ENCODE results near the gene MAK.
"Not testable (repeated sequence)": the region's sequence is repeated elsewhere in the genome, so short reads cannot be mapped to it uniquely, and the experiment has no call there.

Gene MAK

GRCh38 chr6:10759884-10760329, 78.4 kb downstream of the MAK start:
- no peaks in the 10 kb centered on the region for H3K9me3 Mint-ChIP-seq
- peak overlapping the region in 1 of 3 experiments; percentile 37 for H3K27ac Mint-ChIP-seq
- H3K4me3 Mint-ChIP-seq, result no peak overlapping the region
- peaks cover 11% of the 10 kb centered on the region for H3K4me1 Mint-ChIP-seq
- H3K36me3 Mint-ChIP-seq (ENCODE audit: low read depth), result peaks cover 63% of the 10 kb centered on the region
- no peak for TF ChIP-seq CTCF (IDR thresholded peaks at IDR 0.05; ENCODE audit: unreplicated experiment in 3 of 3)
- no peaks in the 10 kb centered on the region for H3K27me3 Mint-ChIP-seq (ENCODE audit: low read depth)

GRCh38 chr6:10759312-10759839, 79.0 kb downstream of the MAK start:
- Mint-ChIP-seq H3K4me1 (peaks cover 11% of the 10 kb centered on the region), H3K9me3 (no peaks in the 10 kb centered on the region), H3K27ac (peak overlapping the region; percentile 37 to 68 (median 44)), H3K4me3 (no peak overlapping the region), H3K36me3 (ENCODE audit: low read depth) (peaks cover 68% of the 10 kb centered on the region), H3K27me3 (ENCODE audit: low read depth) (no peaks in the 10 kb centered on the region)
- peak; percentile 44 to 54 (median 53) for TF ChIP-seq CTCF (IDR thresholded peaks at IDR 0.05; ENCODE audit: unreplicated experiment in 3 of 3)

- Mint-ChIP-seq H3K36me3 (ENCODE audit: low read depth) (peaks cover 75% of the 10 kb centered on the region), H3K4me3 (no peak overlapping the region), H3K27ac (peak overlapping the region in 1 of 3 experiments; percentile 48), H3K27me3 (ENCODE audit: low read depth) (no peaks in the 10 kb centered on the region), H3K9me3 (no peaks in the 10 kb centered on the region), H3K4me1 (peaks cover 12% of the 10 kb centered on the region)
- no peak for TF ChIP-seq CTCF (IDR thresholded peaks at IDR 0.05; ENCODE audit: unreplicated experiment in 3 of 3)
These were observed 82.3 kb downstream of the MAK start for GRCh38 chr6:10756085-10756484.

DNA sequence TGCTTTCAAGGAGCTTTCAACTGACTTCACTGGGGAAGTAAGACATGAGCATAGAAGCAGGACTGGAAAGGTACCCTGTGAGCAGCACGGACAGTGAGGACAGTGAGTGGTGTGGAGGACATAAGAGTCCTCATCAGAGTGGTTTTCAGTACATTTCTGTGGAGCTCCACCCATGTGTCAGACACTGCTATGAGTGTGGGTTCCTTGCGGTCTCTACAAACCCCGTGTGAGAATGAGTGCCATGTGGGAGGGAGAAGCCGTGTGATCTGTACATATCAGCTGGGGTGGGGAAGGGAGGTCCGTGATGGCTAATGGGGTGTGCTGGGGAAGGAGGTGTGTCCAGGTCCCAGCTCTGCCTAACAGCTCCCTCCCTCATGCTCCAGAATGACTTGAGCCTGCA, 86.6 kb downstream of the MAK start:
- not testable (repeated sequence) for H3K9me3 Mint-ChIP-seq; H3K4me3 Mint-ChIP-seq; H3K27ac Mint-ChIP-seq; H3K27me3 Mint-ChIP-seq (ENCODE audit: low read depth)
- H3K36me3 Mint-ChIP-seq (ENCODE audit: low read depth), result peaks cover 46% of the 10 kb centered on the region
- peaks cover 32% of the 10 kb centered on the region for H3K4me1 Mint-ChIP-seq

DNA sequence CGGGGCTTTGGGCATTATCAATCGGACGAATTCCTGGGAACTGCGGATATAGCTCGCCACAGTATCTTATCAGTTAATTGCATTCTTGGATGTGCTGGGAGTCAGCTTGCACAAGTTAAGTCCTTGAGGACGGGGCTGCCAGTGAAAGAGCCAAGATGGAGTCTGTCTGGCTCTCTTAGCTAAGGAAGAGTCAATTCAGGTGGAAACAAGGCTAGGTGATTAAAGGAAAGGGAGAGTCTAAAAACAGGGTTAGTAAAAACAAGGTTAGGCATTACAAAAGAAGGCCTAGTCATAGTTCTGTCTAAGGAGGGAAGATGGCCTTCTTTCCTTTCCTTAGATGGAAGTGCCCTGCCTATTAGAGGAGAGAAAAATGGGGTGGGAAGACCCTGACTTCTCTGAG, 87.8 kb downstream of the MAK start:
- H3K27ac Mint-ChIP-seq, result peak overlapping the region in 1 of 3 experiments; percentile 86
- peak overlapping the region in 2 of 3 experiments; percentile 32 to 96 for H3K4me3 Mint-ChIP-seq
- H3K9me3 Mint-ChIP-seq; H3K27me3 Mint-ChIP-seq (ENCODE audit: low read depth): not testable (repeated sequence)
- H3K36me3 Mint-ChIP-seq (ENCODE audit: low read depth), result peaks cover 35% of the 10 kb centered on the region
- peaks cover 35% of the 10 kb centered on the region for H3K4me1 Mint-ChIP-seq

GRCh38 chr6:10749734-10750133, 88.6 kb downstream of the MAK start:
- peaks cover 7% of the 10 kb centered on the region for H3K27me3 Mint-ChIP-seq (ENCODE audit: low read depth)
- H3K9me3 Mint-ChIP-seq, result no peaks in the 10 kb centered on the region
- H3K27ac Mint-ChIP-seq, result peak overlapping the region; percentile 63 to 86 (median 65)
- peak overlapping the region; percentile 72 to 98 (median 96) for H3K4me3 Mint-ChIP-seq
- H3K4me1 Mint-ChIP-seq, result peaks cover 35% of the 10 kb centered on the region
- H3K36me3 Mint-ChIP-seq (ENCODE audit: low read depth), result peaks cover 27% of the 10 kb centered on the region
- TF ChIP-seq CTCF (IDR thresholded peaks at IDR 0.05; ENCODE audit: unreplicated experiment in 3 of 3), result no peak

DNA sequence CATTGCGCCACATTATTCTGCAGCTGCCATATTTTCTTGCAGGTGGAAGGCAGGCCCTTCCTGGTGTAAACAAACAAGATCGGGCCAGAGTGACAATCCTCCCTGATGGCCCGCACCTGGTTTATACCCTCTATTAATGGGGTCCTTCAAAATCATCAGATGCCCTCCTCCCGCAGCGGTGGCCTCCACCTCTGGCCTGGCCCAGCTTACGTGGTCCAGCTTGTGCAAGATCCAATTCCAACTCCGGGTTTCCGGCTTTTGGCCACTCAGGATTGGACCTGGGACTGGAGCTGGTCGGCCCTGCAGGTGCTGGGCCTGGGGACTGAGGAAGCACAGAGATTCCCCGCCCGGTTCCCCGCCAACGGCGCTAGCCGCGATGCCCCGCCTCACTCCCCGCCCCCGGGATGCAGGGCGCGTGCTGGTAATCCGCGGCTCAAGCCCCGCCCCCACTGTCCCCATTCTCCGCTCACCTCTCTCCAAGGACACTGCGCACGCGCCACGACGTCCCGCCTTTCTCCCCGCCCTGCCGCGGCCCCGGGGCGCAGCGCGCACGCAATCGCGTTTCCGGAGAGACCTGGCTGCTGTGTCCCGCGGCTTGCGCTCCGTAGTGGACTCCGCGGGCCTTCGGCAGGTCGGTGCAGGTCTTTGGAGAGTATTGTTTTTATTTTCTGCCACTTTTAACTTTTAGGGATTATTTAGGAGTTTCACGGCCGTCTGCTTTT, 90.9 kb downstream of the MAK start, which contains the start of gene TMEM14B:
Gene TMEM14B, plus strand, starts transcription at position 555 of the 722 bp plus-strand sequence. CDS start 1,441 bp downstream, outside the sequence.
- peak within 1 kb of the TSS; percentile 81 to 90 (median 87) for H3K27ac Mint-ChIP-seq
- peaks cover 35% of the 10 kb centered on the region for H3K4me1 Mint-ChIP-seq
- no peak for TF ChIP-seq CTCF (IDR thresholded peaks at IDR 0.05; ENCODE audit: unreplicated experiment in 3 of 3)
- no peaks in the 10 kb centered on the region for H3K9me3 Mint-ChIP-seq
- H3K4me3 Mint-ChIP-seq, result peak within 1 kb of the TSS; percentile 96 to 98 (median 97)
- peaks cover 11% of the 10 kb centered on the region for H3K36me3 Mint-ChIP-seq (ENCODE audit: low read depth)
- peaks cover 10% of the 10 kb centered on the region for H3K27me3 Mint-ChIP-seq (ENCODE audit: low read depth)

Data from nephron (organoid).